DND-41 (cell line): ENCODE results near the gene PROM2.
A peak's percentile ranks its signal among the peaks of the same experiment; 100 is the strongest.

ENCODE experiments used
- ATAC-seq: fragments of 200-7000 bp; cut with Tn5 transposase; 3 replicates; pipeline ENCODE4 v1.9.1; 2021; ENCODE audit warnings: low read depth; ENCODE audit not compliant: insufficient read depth
- DNase-seq: peaks from one replicate; pipeline ENCODE4 v3.0.0-alpha.2; 2020
- H2AFZ ChIP-seq: 2 replicates; pipeline ENCODE4 v1.6.0; 2012; ENCODE audit warnings: low read depth, low read length
- H3K27ac ChIP-seq: 2 replicates; pipeline ENCODE4 v1.5.1; 2012; ENCODE audit warnings: low read length, inconsistent platforms
- H3K27me3 ChIP-seq: fragments of 200-600 bp; sonication (generic); 2 replicates; pipeline ENCODE4 v1.6.0; 2012; ENCODE audit warnings: low read length, mild to moderate bottlenecking, inconsistent platforms; ENCODE audit not compliant: insufficient read depth, poor library complexity
- H3K36me3 ChIP-seq: 2 replicates; pipeline ENCODE4 v1.5.1; 2012; ENCODE audit warnings: low read length, inconsistent platforms; ENCODE audit not compliant: insufficient read depth
- H3K4me1 ChIP-seq: 2 replicates; pipeline ENCODE4 v1.5.1; 2012; ENCODE audit warnings: mild to moderate bottlenecking, low read length; ENCODE audit not compliant: insufficient read depth
- H3K4me2 ChIP-seq: 2 replicates; pipeline ENCODE4 v1.6.0; 2012; ENCODE audit warnings: mild to moderate bottlenecking, moderate library complexity, low read length, inconsistent platforms; ENCODE audit not compliant: insufficient read depth
- H3K4me3 ChIP-seq, 2 experiments: fragments of 200-600 bp in 1 of 2; shearing (Covaris generic) in 1 of 2; 2 replicates each; pipeline ENCODE4 v1.5.1; 2012 to 2016; ENCODE audit warnings: inconsistent platforms in 2 of 2, low read length in 2 of 2, mild to moderate bottlenecking in 2 of 2, low read depth in 1 of 2, moderate library complexity in 1 of 2
- H3K79me2 ChIP-seq: 2 replicates; pipeline ENCODE4 v1.6.0; 2012; ENCODE audit warnings: low read length, inconsistent platforms; ENCODE audit not compliant: insufficient read depth
- H3K9ac ChIP-seq: 2 replicates; pipeline ENCODE4 v1.6.0; 2012; ENCODE audit warnings: low read depth, mild to moderate bottlenecking, inconsistent platforms, low read length, moderate library complexity
- H3K9me3 ChIP-seq: 2 replicates; pipeline ENCODE4 v1.5.1; 2012; ENCODE audit warnings: low read length, moderate library complexity, mild to moderate bottlenecking, inconsistent platforms; ENCODE audit not compliant: insufficient read depth, severe bottlenecking
- H4K20me1 ChIP-seq: 2 replicates; pipeline ENCODE4 v1.6.0; 2012; ENCODE audit warnings: low read length; ENCODE audit not compliant: insufficient read depth
- CTCF ChIP-seq: IDR thresholded peaks from 2 replicates; pipeline ENCODE4 v1.5.1; 2012; ENCODE audit warnings: borderline replicate concordance, low read length, moderate library complexity, mild to moderate bottlenecking; ENCODE audit not compliant: poor library complexity, severe bottlenecking; ENCODE audit errors: extremely low read depth
- EZH2 ChIP-seq: IDR thresholded peaks from 3 replicates; pipeline ENCODE4 v1.6.1; 2012; ENCODE audit warnings: borderline replicate concordance, low read depth, mild to moderate bottlenecking, moderate library complexity, low read length, inconsistent platforms; ENCODE audit not compliant: severe bottlenecking

The PROM2 gene

GRCh38 chr2:95320986-95321767, 46.9 kb downstream of the PROM2 start:
- no peaks in the 10 kb centered on the region for H3K36me3 ChIP-seq
- H3K4me2 ChIP-seq = no peak overlapping the region
- H3K4me3 ChIP-seq = no peak overlapping the region
- no peak overlapping the region for H3K9ac ChIP-seq
- H3K27me3 ChIP-seq = no peaks in the 10 kb centered on the region
- H3K27ac ChIP-seq = no peak overlapping the region
- H3K4me1 ChIP-seq = peaks cover 16% of the 10 kb centered on the region
- H4K20me1 ChIP-seq = no peaks in the 10 kb centered on the region
- ATAC-seq (no peak), DNase-seq (no peak)
- no peaks in the 10 kb centered on the region for H3K9me3 ChIP-seq
- TF ChIP-seq CTCF (no peak), EZH2 (no peak)
- H3K79me2 ChIP-seq = no peaks in the 10 kb centered on the region
- H2AFZ ChIP-seq = no peak overlapping the region

- Histone ChIP-seq H3K4me3 (no peak overlapping the region), H3K27ac (no peak overlapping the region), H2AFZ (no peak overlapping the region), H3K79me2 (no peaks in the 10 kb centered on the region), H4K20me1 (no peaks in the 10 kb centered on the region), H3K27me3 (no peaks in the 10 kb centered on the region), H3K9me3 (no peaks in the 10 kb centered on the region), H3K9ac (no peak overlapping the region), H3K4me1 (no peaks in the 10 kb centered on the region), H3K36me3 (no peaks in the 10 kb centered on the region), H3K4me2 (no peak overlapping the region)
- TF ChIP-seq EZH2 (no peak), CTCF (peak; percentile 72)
- DNase-seq = peak; percentile 41
- ATAC-seq = peak; percentile 76
Measured at GRCh38 chr2:95323347-95324155, 49.3 kb downstream of the PROM2 start.

- Histone ChIP-seq H3K4me1 (no peaks in the 10 kb centered on the region), H3K27me3 (no peaks in the 10 kb centered on the region), H3K36me3 (no peaks in the 10 kb centered on the region), H3K4me3 (no peak overlapping the region), H3K9ac (no peak overlapping the region), H3K79me2 (no peaks in the 10 kb centered on the region), H3K27ac (no peak overlapping the region), H4K20me1 (no peaks in the 10 kb centered on the region), H3K4me2 (no peak overlapping the region), H2AFZ (no peak overlapping the region), H3K9me3 (no peaks in the 10 kb centered on the region)
- ATAC-seq = no peak
- TF ChIP-seq CTCF (no peak), EZH2 (no peak)
- no peak for DNase-seq
Measured at GRCh38 chr2:95325026-95325425, 50.8 kb downstream of the PROM2 start.
